ENCODE data around the gene SOSTDC1.

Gene SOSTDC1

GRCh38 chr7:16422917-16423316 lies 42.6 kb downstream of the SOSTDC1 start:
- Histone ChIP-seq H3K36me3 (no peaks in the 10 kb centered on the region), H3K4me3 (no peak overlapping the region), H3K27ac (peak overlapping the region in 1 of 2 donors; percentile 97), H3K4me1 (peaks cover 0 to 16% (median 13%) of the 10 kb centered on the region in 4 donors), H3K9me3 (no peaks in the 10 kb centered on the region), H3K27me3 (no peaks in the 10 kb centered on the region)
- no peak for DNase-seq
- no peak for TF ChIP-seq CTCF (IDR thresholded peaks at IDR 0.05)
- intact Hi-C loops (cut with DNase I; ENCODE audit: low total_unique reads): no loop called here

GRCh38 chr7:16422103-16422435 lies 43.5 kb downstream of the SOSTDC1 start:
- H3K36me3 ChIP-seq: no peaks in the 10 kb centered on the region
- intact Hi-C loops (cut with DNase I; ENCODE audit: low total_unique reads): no loop called here
- no peak for TF ChIP-seq CTCF (IDR thresholded peaks at IDR 0.05)
- peaks cover 0 to 16% (median 13%) of the 10 kb centered on the region in 4 donors for H3K4me1 ChIP-seq
- H3K9me3 ChIP-seq: no peaks in the 10 kb centered on the region
- no peak overlapping the region for H3K4me3 ChIP-seq
- peak overlapping the region; percentile 91 to 97 for H3K27ac ChIP-seq
- DNase-seq: no peak
- no peaks in the 10 kb centered on the region for H3K27me3 ChIP-seq

- Histone ChIP-seq H3K4me3 (peak within 1 kb of the TSS; percentile 59 to 74), H3K27ac (peak within 1 kb of the TSS; percentile 91 to 97), H3K9me3 (no peaks in the 10 kb centered on the region), H3K27me3 (no peaks in the 10 kb centered on the region), H3K4me1 (peaks cover 0 to 16% (median 13%) of the 10 kb centered on the region in 4 donors), H3K36me3 (no peaks in the 10 kb centered on the region)
- no peak for TF ChIP-seq CTCF (IDR thresholded peaks at IDR 0.05)
- DNase-seq: peak in 1 of 2 donors; percentile 69
- intact Hi-C loops (cut with DNase I; ENCODE audit: low total_unique reads): no loop called here
Measured at GRCh38 chr7:16421333-16422102, 44.0 kb downstream of the SOSTDC1 start, which contains the start of gene CRPPA. CRPPA (minus strand) TSS chr7:16421538; CDS start chr7:16421322, 216 bp downstream.

- H3K9me3 ChIP-seq: no peaks in the 10 kb centered on the region
- peaks cover 0 to 16% (median 13%) of the 10 kb centered on the region in 4 donors for H3K4me1 ChIP-seq
- H3K27me3 ChIP-seq: no peaks in the 10 kb centered on the region
- intact Hi-C loops (cut with DNase I; ENCODE audit: low total_unique reads): no loop called here
- H3K27ac ChIP-seq: peak overlapping the region; percentile 91 to 97
- DNase-seq: peak; percentile 82 to 90
- H3K4me3 ChIP-seq: peak overlapping the region; percentile 59 to 74
- peak; percentile 30 to 41 for TF ChIP-seq CTCF (IDR thresholded peaks at IDR 0.05)
- no peaks in the 10 kb centered on the region for H3K36me3 ChIP-seq
Measured at GRCh38 chr7:16420649-16421332, 44.7 kb downstream of the SOSTDC1 start.

GRCh38 chr7:16420329-16420648 lies 45.2 kb downstream of the SOSTDC1 start:
- intact Hi-C loops (cut with DNase I; ENCODE audit: low total_unique reads): no loop called here
- Histone ChIP-seq H3K27me3 (no peaks in the 10 kb centered on the region), H3K4me3 (peak overlapping the region; percentile 59 to 74), H3K4me1 (peaks cover 0 to 16% (median 13%) of the 10 kb centered on the region in 4 donors), H3K27ac (peak overlapping the region; percentile 91 to 97), H3K36me3 (no peaks in the 10 kb centered on the region), H3K9me3 (no peaks in the 10 kb centered on the region)
- DNase-seq: no peak
- TF ChIP-seq CTCF (IDR thresholded peaks at IDR 0.05): no peak
